Effector memory CD8-positive, alpha-beta T cell (primary cell): Measurements from ENCODE around the gene SGPP1.
"Not testable (repeated sequence)": the region's sequence is repeated elsewhere in the genome, so short reads cannot be mapped to it uniquely, and the experiment has no call there.

Experiments
- ATAC-seq: fragments of 150-1000 bp; cut with Tn5 transposase; replicated peaks from 2 replicates; pipeline ENCODE4 v1.10.0; 2021; ENCODE audit warnings: mild to moderate bottlenecking, moderate library complexity
- DNase-seq, 3 experiments: peaks; one replicate each; pipeline ENCODE4 v3.0.0; 2021
- H3K27ac Mint-ChIP-seq, 2 donors: one replicate each; pipeline ENCODE4 v1.8.0; 2022; ENCODE audit warnings: mild to moderate bottlenecking in 2 of 2, mixed read lengths in 2 of 2, moderate library complexity in 2 of 2
- H3K27me3 Mint-ChIP-seq, 2 donors: one replicate each; pipeline ENCODE4 v1.8.0; 2022; ENCODE audit warnings: mixed read lengths in 2 of 2
- H3K36me3 Mint-ChIP-seq: one replicate; pipeline ENCODE4 v1.8.0; 2022; ENCODE audit warnings: mild to moderate bottlenecking, moderate library complexity, mixed read lengths; ENCODE audit not compliant: insufficient read depth
- H3K4me1 Mint-ChIP-seq, 2 donors: one replicate each; pipeline ENCODE4 v1.8.0; 2022; ENCODE audit warnings: low read depth in 2 of 2, mixed read lengths in 2 of 2
- H3K4me3 Mint-ChIP-seq, 2 donors: one replicate each; pipeline ENCODE4 v1.8.0; 2022; ENCODE audit warnings: mild to moderate bottlenecking in 2 of 2, mixed read lengths in 2 of 2, moderate library complexity in 2 of 2
- H3K9me3 Mint-ChIP-seq, 2 donors: one replicate each; pipeline ENCODE4 v1.8.0; 2022; ENCODE audit warnings: mixed read lengths in 2 of 2

Gene SGPP1

DNA sequence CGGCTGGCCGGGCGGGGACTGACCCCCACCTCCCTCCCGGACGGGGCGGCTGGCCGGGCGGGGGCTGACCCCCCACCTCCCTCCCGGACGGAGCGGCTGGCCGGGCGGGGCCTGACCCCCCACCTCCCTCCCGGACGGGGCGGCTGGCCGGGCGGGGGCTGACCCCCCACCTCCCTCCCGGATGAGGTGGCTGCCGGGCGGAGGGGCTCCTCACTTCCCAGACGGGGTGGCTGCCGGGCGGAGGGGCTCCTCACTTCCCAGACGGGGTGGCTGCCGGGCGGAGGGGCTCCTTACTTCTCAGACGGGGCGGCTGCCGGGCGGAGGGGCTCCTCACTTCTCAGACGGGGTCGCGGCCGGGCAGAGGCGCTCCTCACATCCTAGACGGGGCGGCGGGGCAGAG, 23.2 kb upstream of the SGPP1 start:
- not testable (repeated sequence) for H3K36me3 Mint-ChIP-seq, H3K27ac Mint-ChIP-seq, H3K27me3 Mint-ChIP-seq, DNase-seq, ATAC-seq, H3K4me3 Mint-ChIP-seq, H3K9me3 Mint-ChIP-seq, H3K4me1 Mint-ChIP-seq

DNA sequence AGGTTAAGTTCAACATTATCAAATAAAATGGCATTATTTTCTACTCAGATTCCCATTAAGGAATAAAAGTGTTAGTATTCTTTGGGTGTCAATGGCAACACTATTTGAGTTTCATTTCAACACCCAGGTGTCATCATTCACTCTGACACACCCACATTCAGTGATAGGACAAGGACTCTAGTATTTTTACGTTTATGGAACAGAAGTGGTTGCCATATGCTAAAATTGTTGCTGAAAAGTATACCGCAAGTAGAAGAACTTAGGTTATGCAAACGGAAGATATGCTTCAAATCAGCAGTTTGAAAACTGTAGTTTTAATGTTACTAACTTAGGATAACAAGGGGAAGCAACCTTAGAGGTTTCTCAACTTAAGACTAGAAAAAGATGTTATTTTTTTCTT, 20.0 kb upstream of the SGPP1 start:
- ATAC-seq (no peak), DNase-seq (no peak)
- H3K4me3 Mint-ChIP-seq, result no peak overlapping the region
- no peak overlapping the region for H3K27ac Mint-ChIP-seq
- H3K36me3 Mint-ChIP-seq, result no peaks in the 10 kb centered on the region
- H3K9me3 Mint-ChIP-seq, result no peaks in the 10 kb centered on the region
- H3K4me1 Mint-ChIP-seq, result peaks cover 4 to 6% of the 10 kb centered on the region in 2 donors
- H3K27me3 Mint-ChIP-seq, result peaks cover 0 to 3% of the 10 kb centered on the region in 2 donors

DNA sequence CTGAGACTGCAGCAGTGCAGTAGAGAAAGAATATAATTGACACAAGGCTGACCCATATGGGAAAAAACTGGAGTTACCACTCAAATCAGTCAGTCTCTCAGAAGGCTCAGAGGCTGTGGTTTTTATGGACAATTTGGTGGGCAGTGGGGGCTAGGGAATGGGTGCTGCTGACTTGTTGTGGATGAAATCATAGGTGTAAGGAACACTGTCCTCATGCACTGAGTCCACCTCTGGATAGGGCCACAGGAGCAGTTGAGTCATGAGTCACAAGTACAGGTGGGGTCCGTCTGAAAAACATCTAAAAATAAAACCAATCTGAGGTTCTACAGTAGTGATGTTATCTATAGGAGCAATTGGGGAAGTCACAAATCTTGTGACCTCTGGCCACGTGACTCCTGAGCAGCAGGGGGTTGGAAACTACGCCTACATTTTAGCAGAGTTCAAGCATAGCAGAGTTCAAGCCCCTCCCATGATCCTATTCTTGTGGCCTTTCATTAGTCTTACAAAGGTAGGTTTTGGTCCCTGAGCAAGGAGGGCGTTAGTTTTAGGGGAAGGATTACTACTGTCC, 18.1 kb upstream of the SGPP1 start:
- ATAC-seq, result peak; percentile 50
- no peaks in the 10 kb centered on the region for H3K9me3 Mint-ChIP-seq
- H3K27me3 Mint-ChIP-seq, result no peaks in the 10 kb centered on the region
- no peak for DNase-seq
- no peak overlapping the region for H3K4me3 Mint-ChIP-seq
- H3K4me1 Mint-ChIP-seq, result peaks cover 4 to 6% of the 10 kb centered on the region in 2 donors
- peak overlapping the region in 1 of 2 donors; percentile 66 for H3K27ac Mint-ChIP-seq
- H3K36me3 Mint-ChIP-seq, result no peaks in the 10 kb centered on the region

DNA sequence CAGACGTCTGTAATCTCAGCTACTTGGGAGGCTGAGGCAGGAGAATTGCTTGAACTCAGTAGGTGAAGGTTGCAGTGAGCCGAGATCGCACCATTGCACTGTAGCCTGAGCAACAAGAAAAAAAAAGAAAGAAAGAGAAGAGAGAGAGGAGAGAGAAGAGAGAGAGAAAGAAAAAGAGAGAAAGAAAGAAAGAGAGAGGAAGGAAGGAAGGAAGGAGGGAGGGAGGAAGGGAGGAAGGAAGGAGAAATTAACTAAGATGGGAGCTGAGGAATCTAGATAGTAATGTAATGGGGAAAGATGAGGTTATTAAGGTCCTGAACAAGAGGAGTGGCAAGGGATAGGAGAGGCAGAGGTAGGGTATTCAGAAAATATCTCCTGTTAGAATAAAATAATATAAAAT, 17.4 kb upstream of the SGPP1 start:
- no peak overlapping the region for H3K4me3 Mint-ChIP-seq
- H3K27me3 Mint-ChIP-seq, result no peaks in the 10 kb centered on the region
- H3K27ac Mint-ChIP-seq, result peak overlapping the region in 1 of 2 donors; percentile 2

DNA sequence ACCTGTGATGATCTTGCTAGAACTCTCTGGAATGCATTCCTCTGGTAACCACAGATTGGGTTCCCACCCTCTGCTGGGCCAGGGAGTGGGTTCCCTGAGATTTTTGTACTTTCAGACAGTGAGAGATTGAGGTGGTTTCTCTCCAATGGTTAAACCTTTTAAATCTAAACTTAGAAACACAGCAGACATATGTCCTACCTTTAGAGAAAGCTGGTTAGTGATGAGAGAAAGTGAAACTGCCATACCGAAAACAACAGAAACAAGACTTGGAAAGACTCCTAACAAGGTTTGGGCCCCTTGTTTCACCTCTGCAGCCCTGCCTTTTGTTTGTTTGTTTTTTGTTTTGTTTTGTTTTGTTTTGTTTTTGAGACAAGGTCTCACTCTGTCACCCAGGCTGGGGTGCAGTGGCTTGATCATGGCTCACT, 9.7 kb upstream of the SGPP1 start:
- Mint-ChIP-seq H3K27me3 (no peaks in the 10 kb centered on the region), H3K36me3 (no peaks in the 10 kb centered on the region), H3K9me3 (no peaks in the 10 kb centered on the region), H3K4me1 (peaks cover 3 to 10% of the 10 kb centered on the region in 2 donors), H3K27ac (peak overlapping the region; percentile 58 to 67), H3K4me3 (peak overlapping the region; percentile 57 to 73)
- DNase-seq (no peak), ATAC-seq (no peak)

More for the DNA sequence above, 17.4 kb upstream of the SGPP1 start:
- Mint-ChIP-seq H3K36me3 (no peaks in the 10 kb centered on the region), H3K9me3 (no peaks in the 10 kb centered on the region), H3K4me1 (peaks cover 4 to 6% of the 10 kb centered on the region in 2 donors)
- ATAC-seq (no peak), DNase-seq (no peak)

DNA sequence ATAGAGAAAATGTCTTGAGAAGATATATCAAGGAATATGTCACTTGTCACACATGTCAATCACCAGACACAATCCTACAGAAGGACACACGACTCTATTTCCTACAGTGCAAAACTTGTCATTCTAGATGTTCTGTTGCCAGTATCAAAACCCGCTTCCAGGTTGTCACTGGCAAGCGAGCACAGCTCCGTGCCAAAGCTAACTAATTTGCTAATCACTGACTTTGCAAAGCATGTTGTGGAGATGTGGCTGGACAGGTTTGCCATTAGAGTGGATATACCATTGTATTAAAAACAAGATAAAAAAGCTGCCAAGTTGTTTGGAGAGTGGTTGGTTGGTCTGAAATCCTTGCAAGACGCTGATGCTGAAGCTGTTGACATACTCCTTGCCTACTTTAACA, 7.9 kb upstream of the SGPP1 start:
- Mint-ChIP-seq H3K4me1 (peaks cover 3 to 10% of the 10 kb centered on the region in 2 donors), H3K27me3 (no peaks in the 10 kb centered on the region), H3K4me3 (no peak overlapping the region), H3K9me3 (no peaks in the 10 kb centered on the region), H3K27ac (no peak overlapping the region), H3K36me3 (no peaks in the 10 kb centered on the region)
- DNase-seq (no peak), ATAC-seq (no peak)

DNA sequence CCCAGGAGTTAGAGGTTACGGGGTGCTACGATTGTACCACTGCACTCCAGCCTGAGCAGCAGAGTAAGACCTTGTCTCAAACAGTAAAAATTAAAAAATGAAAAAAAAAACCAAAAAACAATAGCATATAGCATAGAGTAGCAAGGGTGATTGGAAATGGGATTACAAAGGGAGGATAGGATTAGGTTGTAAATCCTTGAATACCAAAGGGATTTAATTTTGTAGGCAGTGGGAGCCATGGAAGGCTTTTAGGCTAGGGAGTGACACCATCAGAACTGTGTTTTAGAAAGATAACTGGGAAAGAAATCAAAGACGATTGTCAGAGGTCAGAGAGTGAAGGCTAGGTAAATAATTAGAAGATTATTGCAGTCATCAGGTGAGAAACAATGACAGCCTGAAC, 2.8 kb upstream of the SGPP1 start:
- peaks cover 20 to 21% of the 10 kb centered on the region in 2 donors for H3K4me1 Mint-ChIP-seq
- no peaks in the 10 kb centered on the region for H3K27me3 Mint-ChIP-seq
- ATAC-seq, result no peak

DNA sequence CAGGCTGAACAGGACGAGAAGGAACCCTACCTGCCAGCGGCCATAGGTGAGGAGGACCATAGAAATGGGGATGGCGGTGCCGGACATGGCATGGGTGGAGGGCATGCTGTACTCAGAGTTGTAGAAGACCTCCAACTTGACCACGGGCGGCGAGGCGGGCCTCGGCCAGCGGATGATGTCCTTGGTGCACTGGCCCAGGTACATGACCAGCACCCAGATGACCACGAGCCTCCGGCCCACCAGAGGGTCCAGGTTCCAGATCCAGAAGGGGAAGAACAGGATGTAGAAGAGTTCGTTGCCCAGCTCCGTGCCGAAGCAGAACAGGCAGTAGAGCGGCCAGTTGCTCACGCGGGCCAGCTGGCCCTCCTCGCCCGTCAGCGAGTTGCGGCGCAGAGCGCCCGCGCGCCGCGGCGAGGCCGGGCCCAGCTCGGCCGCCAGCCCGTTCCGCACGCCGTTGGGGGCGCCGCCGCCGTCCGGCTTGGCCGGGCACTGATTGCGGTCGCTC, 582 bp downstream of the SGPP1 start:
- Mint-ChIP-seq H3K4me3 (peak overlapping the region; percentile 98 to 100), H3K27me3 (no peaks in the 10 kb centered on the region), H3K9me3 (no peaks in the 10 kb centered on the region), H3K27ac (peak overlapping the region; percentile 92 to 95), H3K36me3 (peaks cover 6% of the 10 kb centered on the region), H3K4me1 (peaks cover 31 to 34% of the 10 kb centered on the region in 2 donors)
- DNase-seq (no peak), ATAC-seq (peak; percentile 43)

More for the DNA sequence above, 2.8 kb upstream of the SGPP1 start:
- peak overlapping the region in 1 of 2 donors; percentile 46 for H3K27ac Mint-ChIP-seq
- H3K4me3 Mint-ChIP-seq, result no peak overlapping the region
- H3K9me3 Mint-ChIP-seq, result no peaks in the 10 kb centered on the region
- peaks cover 3% of the 10 kb centered on the region for H3K36me3 Mint-ChIP-seq
- no peak for DNase-seq

DNA sequence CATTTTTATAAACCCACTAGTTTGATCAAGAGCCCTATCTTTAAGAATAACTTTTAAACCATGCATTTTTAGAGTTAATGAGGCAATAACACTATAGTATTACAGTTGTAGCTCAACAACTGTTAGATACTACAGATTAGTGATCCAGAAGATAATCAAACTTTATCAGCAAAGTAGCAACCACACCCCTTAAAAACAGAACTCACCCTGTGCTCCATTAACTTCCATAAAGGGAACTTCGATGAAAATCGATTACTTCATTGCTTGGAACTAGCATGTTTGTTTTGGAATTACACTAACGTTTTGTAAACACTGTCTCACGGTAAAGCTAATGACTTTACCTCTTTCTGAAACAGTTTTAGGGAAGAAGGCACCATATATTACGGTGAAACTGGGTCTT, 1.4 kb downstream of the SGPP1 start:
- no peak for ATAC-seq
- H3K27ac Mint-ChIP-seq, result peak overlapping the region; percentile 92 to 95
- peaks cover 6% of the 10 kb centered on the region for H3K36me3 Mint-ChIP-seq
- no peak for DNase-seq
- peak overlapping the region; percentile 98 to 100 for H3K4me3 Mint-ChIP-seq
- H3K9me3 Mint-ChIP-seq, result no peaks in the 10 kb centered on the region
- H3K27me3 Mint-ChIP-seq, result no peaks in the 10 kb centered on the region
- H3K4me1 Mint-ChIP-seq, result peaks cover 31 to 34% of the 10 kb centered on the region in 2 donors

DNA sequence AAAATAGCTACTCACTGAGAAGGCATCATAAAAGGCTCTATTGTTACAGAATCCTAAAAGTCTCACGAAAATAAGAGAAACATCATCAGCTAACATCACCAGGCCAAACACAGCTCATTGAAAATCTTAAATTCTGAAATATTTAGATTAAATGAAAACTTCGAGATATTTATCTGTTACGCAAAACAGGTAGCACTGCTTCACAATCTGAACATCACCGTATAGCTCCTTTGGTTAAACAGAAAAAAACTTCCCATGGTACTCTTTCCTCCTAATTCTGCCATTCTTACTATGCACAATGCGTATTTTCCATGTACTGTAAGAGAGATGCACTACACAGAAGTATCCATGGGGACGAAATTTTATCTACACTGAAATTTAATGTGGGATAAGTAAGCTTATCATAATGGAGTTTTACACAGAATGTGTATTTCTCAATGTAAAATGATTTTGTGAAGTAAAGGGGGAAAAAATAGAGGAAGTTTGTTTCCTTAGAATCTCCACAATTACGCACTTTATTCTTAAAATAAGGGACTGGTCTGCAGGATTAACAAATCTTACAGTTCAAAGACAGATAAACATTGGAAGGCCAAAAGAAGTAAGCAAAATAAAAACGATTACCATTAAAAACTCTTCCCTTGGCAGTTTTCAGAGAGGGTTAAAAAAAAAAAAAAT, 1.9 kb downstream of the SGPP1 start:
- no peaks in the 10 kb centered on the region for H3K9me3 Mint-ChIP-seq
- peaks cover 6% of the 10 kb centered on the region for H3K36me3 Mint-ChIP-seq
- no peaks in the 10 kb centered on the region for H3K27me3 Mint-ChIP-seq
- DNase-seq (no peak), ATAC-seq (no peak)
- H3K4me1 Mint-ChIP-seq, result peaks cover 31 to 34% of the 10 kb centered on the region in 2 donors
- H3K4me3 Mint-ChIP-seq, result peak overlapping the region; percentile 98 to 100
- peak overlapping the region in 1 of 2 donors; percentile 17 for H3K27ac Mint-ChIP-seq

DNA sequence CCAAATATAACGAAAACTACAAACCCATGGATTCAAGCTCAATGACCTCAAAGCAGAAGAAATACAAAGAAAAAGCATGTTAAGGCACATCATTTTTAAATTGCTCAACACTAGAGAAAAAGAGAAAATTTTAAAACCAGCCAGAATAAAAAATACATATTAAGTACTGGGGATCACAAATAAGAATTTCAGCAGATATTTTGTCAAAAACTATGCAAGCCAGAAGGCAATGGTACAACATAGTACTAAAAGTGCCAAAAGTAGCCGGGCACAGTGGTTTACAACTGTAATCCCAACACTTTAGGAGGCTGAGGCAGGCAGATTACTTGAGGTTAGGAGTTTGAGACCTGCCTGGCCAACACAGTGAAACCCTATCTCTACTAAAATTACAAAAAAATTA, 10.2 kb downstream of the SGPP1 start:
- H3K27ac Mint-ChIP-seq, result no peak overlapping the region
- H3K4me3 Mint-ChIP-seq, result no peak overlapping the region
- ATAC-seq (no peak), DNase-seq (no peak)
- no peaks in the 10 kb centered on the region for H3K27me3 Mint-ChIP-seq
- peaks cover 18% of the 10 kb centered on the region for H3K36me3 Mint-ChIP-seq
- H3K4me1 Mint-ChIP-seq, result peaks cover 10 to 12% of the 10 kb centered on the region in 2 donors
- H3K9me3 Mint-ChIP-seq, result no peaks in the 10 kb centered on the region

DNA sequence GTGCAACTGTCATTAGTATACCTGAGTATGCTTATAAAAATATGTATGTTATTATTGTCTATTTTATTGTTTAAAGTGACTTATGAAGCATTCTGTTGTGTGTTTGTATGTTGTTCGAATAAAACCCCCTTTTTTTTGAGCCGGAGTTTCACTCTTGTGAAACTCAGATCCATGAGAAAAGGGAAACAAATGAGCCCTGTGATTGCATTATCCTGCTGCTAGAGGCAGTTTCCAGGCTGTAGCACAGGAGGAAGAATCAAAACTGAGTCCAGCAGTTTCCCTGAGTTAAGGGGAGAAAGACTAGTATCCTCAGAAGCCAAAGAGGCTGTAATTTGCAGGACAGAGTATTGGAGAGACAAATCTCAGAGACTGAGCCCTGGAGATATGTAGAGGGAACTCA, 12.5 kb downstream of the SGPP1 start:
- Mint-ChIP-seq H3K27ac (peak overlapping the region in 1 of 2 donors; percentile 67), H3K36me3 (peaks cover 15% of the 10 kb centered on the region), H3K27me3 (no peaks in the 10 kb centered on the region), H3K9me3 (no peaks in the 10 kb centered on the region), H3K4me1 (peaks cover 15 to 19% of the 10 kb centered on the region in 2 donors), H3K4me3 (no peak overlapping the region)
- ATAC-seq (no peak), DNase-seq (no peak)

DNA sequence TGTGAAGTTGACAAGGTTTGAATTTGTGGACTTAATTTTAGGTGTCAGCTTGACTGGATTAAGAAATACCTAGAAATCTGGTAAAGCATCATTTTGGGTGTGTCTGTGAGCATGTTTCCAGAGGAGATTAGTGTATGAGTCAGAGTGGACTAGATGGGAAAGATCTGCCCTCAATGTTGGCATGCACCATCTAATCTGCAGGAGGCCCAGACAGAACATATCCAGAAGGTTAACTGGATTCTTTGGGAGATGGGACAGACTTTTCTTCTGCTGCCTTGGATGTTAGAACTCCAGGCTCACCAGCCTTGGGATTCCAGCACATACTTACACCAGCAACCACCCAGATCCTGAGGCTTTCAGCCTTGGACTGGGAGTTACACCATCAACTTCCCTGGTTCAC, 14.1 kb downstream of the SGPP1 start:
- Mint-ChIP-seq H3K36me3 (peaks cover 13% of the 10 kb centered on the region), H3K27me3 (no peaks in the 10 kb centered on the region), H3K4me3 (no peak overlapping the region), H3K4me1 (peaks cover 15 to 21% of the 10 kb centered on the region in 2 donors), H3K9me3 (no peaks in the 10 kb centered on the region), H3K27ac (no peak overlapping the region)
- DNase-seq, result no peak
- ATAC-seq, result no peak

DNA sequence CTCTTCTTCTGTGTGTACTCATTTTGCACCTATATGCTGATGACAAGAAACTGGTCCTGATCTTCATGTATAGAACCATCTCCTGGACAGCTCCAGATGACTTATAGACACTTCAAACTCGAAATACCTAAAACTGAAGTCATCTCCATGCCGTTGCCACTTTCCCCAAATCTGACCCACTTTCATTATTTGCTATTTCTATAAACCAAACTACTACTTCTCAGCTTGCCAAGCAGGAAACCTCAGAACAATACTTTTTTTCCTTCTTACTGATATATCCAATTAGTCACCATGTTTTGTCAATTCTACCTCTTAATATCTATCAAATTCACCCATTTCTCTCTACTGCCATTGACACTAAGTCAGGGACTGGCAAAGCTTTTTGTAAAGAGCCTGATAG, 14.8 kb downstream of the SGPP1 start:
- peaks cover 12% of the 10 kb centered on the region for H3K36me3 Mint-ChIP-seq
- no peaks in the 10 kb centered on the region for H3K27me3 Mint-ChIP-seq
- no peaks in the 10 kb centered on the region for H3K9me3 Mint-ChIP-seq
- DNase-seq, result no peak
- peak overlapping the region in 1 of 2 donors; percentile 2 for H3K27ac Mint-ChIP-seq
- peak; percentile 59 for ATAC-seq
- H3K4me3 Mint-ChIP-seq, result peak overlapping the region; percentile 55 to 61
- peaks cover 15 to 21% of the 10 kb centered on the region in 2 donors for H3K4me1 Mint-ChIP-seq
